WERI-Rb-1 (cell line): ENCODE results near the gene ARL8A.

Source experiments
- DNase-seq: peaks from one replicate; pipeline ENCODE4 v3.0.0-alpha.2; 2020
- H3K27ac ChIP-seq: fragments of 250-450 bp; sonication (Bioruptor Pico); 2 replicates; pipeline ENCODE4 v1.5.1; 2020; ENCODE audit warnings: mild to moderate bottlenecking, moderate library complexity
- H3K27me3 ChIP-seq: fragments of 250-450 bp; sonication (Bioruptor Pico); 2 replicates; pipeline ENCODE4 v1.5.1; 2021; ENCODE audit warnings: mild to moderate bottlenecking, low read depth, moderate library complexity; ENCODE audit not compliant: insufficient read depth, severe bottlenecking
- H3K36me3 ChIP-seq: fragments of 250-450 bp; sonication (Bioruptor Pico); 2 replicates; pipeline ENCODE4 v1.5.1; 2020; ENCODE audit warnings: mild to moderate bottlenecking, moderate library complexity
- H3K4me3 ChIP-seq: 2 replicates; pipeline ENCODE4 v1.5.1; 2011; ENCODE audit warnings: low read depth, mild to moderate bottlenecking, control low read depth, low read length
- H3K9me3 ChIP-seq: fragments of 250-450 bp; sonication (Bioruptor Pico); 2 replicates; pipeline ENCODE4 v1.5.1; 2021; ENCODE audit warnings: mild to moderate bottlenecking, moderate library complexity; ENCODE audit not compliant: severe bottlenecking
- CTCF ChIP-seq: IDR thresholded peaks from 2 replicates; pipeline ENCODE4 v1.5.1; 2011; ENCODE audit warnings: low read depth, mild to moderate bottlenecking, control low read depth, inconsistent platforms, low read length

Gene ARL8A

GRCh38 chr1:202164271-202165037 is 19.9 kb upstream of the ARL8A start:
- Histone ChIP-seq H3K36me3 (no peaks in the 10 kb centered on the region), H3K4me3 (no peak overlapping the region), H3K9me3 (no peaks in the 10 kb centered on the region), H3K27ac (no peak overlapping the region), H3K27me3 (no peaks in the 10 kb centered on the region)
- TF ChIP-seq CTCF = no peak
- DNase-seq = no peak

- H3K27me3 ChIP-seq = no peaks in the 10 kb centered on the region
- TF ChIP-seq CTCF = no peak
- no peak for DNase-seq
- no peak overlapping the region for H3K27ac ChIP-seq
- H3K9me3 ChIP-seq = no peaks in the 10 kb centered on the region
- no peak overlapping the region for H3K4me3 ChIP-seq
- H3K36me3 ChIP-seq = no peaks in the 10 kb centered on the region
Measured at GRCh38 chr1:202163281-202164270, 19.0 kb upstream of the ARL8A start.

GRCh38 chr1:202162418-202163280 is 18.1 kb upstream of the ARL8A start:
- no peak for TF ChIP-seq CTCF
- Histone ChIP-seq H3K36me3 (no peaks in the 10 kb centered on the region), H3K4me3 (no peak overlapping the region), H3K27ac (no peak overlapping the region), H3K9me3 (no peaks in the 10 kb centered on the region), H3K27me3 (no peaks in the 10 kb centered on the region)
- DNase-seq = no peak

GRCh38 chr1:202162047-202162417 is 17.5 kb upstream of the ARL8A start:
- H3K27me3 ChIP-seq = no peaks in the 10 kb centered on the region
- no peaks in the 10 kb centered on the region for H3K36me3 ChIP-seq
- TF ChIP-seq CTCF = no peak
- H3K9me3 ChIP-seq = no peaks in the 10 kb centered on the region
- no peak overlapping the region for H3K4me3 ChIP-seq
- H3K27ac ChIP-seq = no peak overlapping the region
- no peak for DNase-seq

- Histone ChIP-seq H3K4me3 (no peak overlapping the region), H3K9me3 (no peaks in the 10 kb centered on the region), H3K27ac (no peak overlapping the region; the same call in 1 of the 2 replicates), H3K27me3 (no peaks in the 10 kb centered on the region), H3K36me3 (no peaks in the 10 kb centered on the region)
- DNase-seq = peak; percentile 31
- TF ChIP-seq CTCF = no peak
Measured at GRCh38 chr1:202161151-202162046, 16.9 kb upstream of the ARL8A start.
